ENCODE data around the gene FXYD3.

- TF ChIP-seq CTCF (IDR thresholded peaks at IDR 0.05) (no peak), POLR2A (IDR thresholded peaks at IDR 0.05) (no peak)
These were observed 49.5 kb upstream of the FXYD3 start for GRCh38 chr19:35066121-35066520.

All from esophagus squamous epithelium (tissue), 4 donors.